ENCODE data around the gene PDSS2. TPM values are rescaled to one million over a fixed set of nuclear protein-coding genes. Genes with fewer than 3 reads are reported as not detected.

PDSS2 gene
- total RNA-seq, 4 donors from 2014 or later = 6.5 to 9.6 (median 8.8) TPM

GRCh38 chr6:107416145-107416544, 43.2 kb downstream of the PDSS2 start:
- TF ChIP-seq CTCF (IDR thresholded peaks at IDR 0.05) = no peak
- no peak for DNase-seq (ENCODE audit: low spot score)
- ATAC-seq (ENCODE audit: low FRiP score) = no peak

GRCh38 chr6:107413966-107414645, 45.3 kb downstream of the PDSS2 start:
- no peak for DNase-seq (ENCODE audit: low spot score)
- no peak for TF ChIP-seq CTCF (IDR thresholded peaks at IDR 0.05)
- no peak for ATAC-seq (ENCODE audit: low FRiP score)

- TF ChIP-seq CTCF (IDR thresholded peaks at IDR 0.05) = no peak
- DNase-seq (ENCODE audit: low spot score) = no peak
- no peak for ATAC-seq (ENCODE audit: low FRiP score)
Observed at GRCh38 chr6:107411161-107411560, 48.2 kb downstream of the PDSS2 start.

- DNase-seq (ENCODE audit: low spot score) (no peak), ATAC-seq (ENCODE audit: low FRiP score) (no peak)
- TF ChIP-seq CTCF (IDR thresholded peaks at IDR 0.05) = no peak
Observed at GRCh38 chr6:107409942-107410341, 49.4 kb downstream of the PDSS2 start.

- no peak for DNase-seq (ENCODE audit: low spot score)
- TF ChIP-seq CTCF (IDR thresholded peaks at IDR 0.05) = no peak
- ATAC-seq (ENCODE audit: low FRiP score) = no peak
Observed at GRCh38 chr6:107408714-107409113, 50.6 kb downstream of the PDSS2 start.

GRCh38 chr6:107405002-107405401, 54.4 kb downstream of the PDSS2 start:
- DNase-seq (ENCODE audit: low spot score) (no peak), ATAC-seq (ENCODE audit: low FRiP score) (no peak)
- TF ChIP-seq CTCF (IDR thresholded peaks at IDR 0.05) = no peak

- ATAC-seq (ENCODE audit: low FRiP score) (no peak), DNase-seq (ENCODE audit: low spot score) (no peak)
- no peak for TF ChIP-seq CTCF (IDR thresholded peaks at IDR 0.05)
Observed at GRCh38 chr6:107402533-107402932, 56.8 kb downstream of the PDSS2 start.
